H1 (cell line): ENCODE measurements around the gene DUS1L. TPM values are rescaled to one million over a fixed set of nuclear protein-coding genes. Genes with fewer than 3 reads are reported as not detected.

Source experiments
- CBX5 ChIP-seq: fragments of 300-800, 300-1000 bp; sonication (generic); IDR thresholded peaks from 2 replicates; pipeline ENCODE4 v1.7.1; 2016; ENCODE audit warnings: antibody characterized with exemption, low read length, low read depth
- CTCF ChIP-seq, 3 experiments: IDR thresholded peaks; 1 replicate in 2 of 3; 2 replicates in 1 of 3; pipeline versions ENCODE4 v1.5.1 to v1.6.1; 2011; ENCODE audit warnings: low read length in 3 of 3, mild to moderate bottlenecking in 3 of 3, inconsistent platforms in 2 of 3, low read depth in 1 of 3, moderate library complexity in 1 of 3; ENCODE audit not compliant: insufficient read depth in 1 of 3; ENCODE audit errors: control extremely low read depth in 1 of 3
- KDM4A ChIP-seq: IDR thresholded peaks from one replicate; pipeline ENCODE4 v1.7.1; 2012; ENCODE audit warnings: low read depth, mild to moderate bottlenecking, moderate library complexity, low read length, inconsistent platforms; ENCODE audit not compliant: severe bottlenecking
- POLR2A ChIP-seq, 2 experiments: IDR thresholded peaks; 1 replicate in 1 of 2; 2 replicates in 1 of 2; pipeline ENCODE4 v1.6.1; 2011; ENCODE audit warnings: low read depth in 2 of 2, low read length in 2 of 2, mild to moderate bottlenecking in 2 of 2; ENCODE audit errors: control extremely low read depth in 1 of 2
- polyA plus RNA-seq, 7 experiments: library from polyadenylated mRNA; depleted of rRNA in 3 of 7; stranded (reverse) in 5 of 7; unstranded in 2 of 7; fragments of >200 nt in 5 of 7; fragments of 200-250 nt in 2 of 7; gene quantifications; 1 replicate in 5 of 7; 2 replicates in 1 of 7; 4 replicates in 1 of 7; pipeline versions ENCODE4 v1.2.1 to v1.2.3, GENCODE V29; 2011 to 2013; ENCODE audit warnings: missing spikeins in 2 of 7, mixed read lengths in 2 of 7
- total RNA-seq: library from RNA; stranded (reverse); fragmentation: NEBNext Ultra II Directional; extraction: Animal tissue kit (Norgen Biotek cat#: 25700); gene quantifications from 2 replicates; pipeline ENCODE4 v1.2.1, GENCODE V29; 2021

DUS1L gene
- total and polyA plus RNA-seq, 2 of the 8 experiments (the other 6 are each of a cell fraction or from before 2014, with no cell fraction given) = 34.5 to 69.1 TPM

GRCh38 chr17:82016875-82017459 is 48.6 kb downstream of the DUS1L start (continued):
- no peak for TF ChIP-seq CTCF (IDR thresholded peaks at IDR 0.05; ENCODE audit: control extremely low read depth in 1 of 3, insufficient read depth in 1 of 3, low read depth in 1 of 3, low read length in 3 of 3)
- TF ChIP-seq KDM4A = no peak
- TF ChIP-seq POLR2A (IDR thresholded peaks at IDR 0.05; ENCODE audit: control extremely low read depth in 1 of 2, low read depth in 2 of 2, low read length in 2 of 2) = no peak
- no peak for TF ChIP-seq CBX5
